ENCODE results near the gene ZHX3.
A peak's percentile ranks its signal among the peaks of the same experiment; 100 is the strongest.
"Not testable (repeated sequence)": the region's sequence is repeated elsewhere in the genome, so short reads cannot be mapped to it uniquely, and the experiment has no call there.

ZHX3 gene

GRCh38 chr20:41259309-41259708 lies 58.2 kb downstream of the ZHX3 start:
- no peak for DNase-seq (ENCODE audit: low spot score)

GRCh38 chr20:41258474-41258873 lies 59.1 kb downstream of the ZHX3 start:
- DNase-seq (ENCODE audit: low spot score) = no peak

GRCh38 chr20:41256516-41256915 lies 61.0 kb downstream of the ZHX3 start:
- no peak for DNase-seq (ENCODE audit: low spot score)

DNA sequence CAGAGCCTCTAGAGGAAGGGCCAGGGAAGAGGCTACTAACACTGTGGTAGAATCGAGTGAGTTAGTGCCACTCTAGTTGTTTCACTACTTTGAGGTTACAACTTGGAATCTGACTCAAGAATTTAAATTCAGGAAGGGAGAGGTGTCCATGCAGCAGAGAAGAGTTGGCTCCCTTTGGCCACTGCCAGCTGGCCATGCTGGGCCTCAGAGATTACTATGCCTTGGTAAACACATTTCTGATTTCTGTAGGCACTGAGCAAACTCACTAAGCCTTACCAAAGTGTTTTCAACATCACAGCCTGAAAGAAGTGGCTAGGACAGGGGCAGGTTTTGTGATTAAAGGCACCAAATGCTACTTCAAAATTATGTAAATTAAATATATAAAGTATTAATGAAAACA lies 61.9 kb downstream of the ZHX3 start:
- no peak for DNase-seq (ENCODE audit: low spot score)

DNA sequence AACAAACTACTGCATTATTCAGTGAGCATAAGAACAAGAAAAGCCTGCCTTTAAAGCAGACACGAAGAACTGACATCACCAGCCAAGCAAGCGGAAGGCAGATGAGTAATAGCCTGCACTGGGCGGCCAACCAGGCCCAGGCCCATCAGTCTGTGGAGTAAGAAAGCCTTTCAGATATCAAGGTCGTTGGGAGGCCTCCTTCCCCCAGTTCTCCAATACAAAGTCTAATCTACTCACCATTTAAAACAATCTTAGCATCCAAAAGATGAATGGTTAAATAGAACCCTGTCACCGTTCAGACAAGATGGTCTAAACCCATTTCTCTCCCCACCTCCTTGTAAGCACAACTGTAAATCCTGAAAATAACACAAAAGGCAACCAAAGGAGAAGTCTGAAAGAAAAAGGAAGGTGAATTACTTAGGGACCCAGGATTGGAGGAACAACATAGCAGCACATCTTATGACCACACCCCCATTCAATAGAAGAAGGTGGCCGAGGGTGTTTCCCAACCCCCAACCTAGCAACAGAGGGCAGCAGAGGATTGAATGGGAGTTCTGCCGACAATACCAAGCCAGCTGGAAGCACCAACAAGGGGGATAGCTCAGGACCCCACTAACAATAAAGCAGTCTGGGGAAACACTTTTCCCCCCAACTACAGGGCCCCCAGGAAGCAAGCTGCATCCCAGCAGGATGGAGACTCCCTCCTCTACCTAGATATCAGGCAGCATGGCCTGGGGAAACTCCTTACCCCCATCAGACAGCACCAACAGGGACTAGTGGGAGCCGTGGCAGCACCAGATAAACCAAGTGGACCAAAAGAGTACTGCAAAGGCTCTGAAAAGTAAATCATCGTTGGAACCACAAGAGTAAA lies 67.9 kb downstream of the ZHX3 start:
- peak; percentile 89 for DNase-seq (ENCODE audit: low spot score)

DNA sequence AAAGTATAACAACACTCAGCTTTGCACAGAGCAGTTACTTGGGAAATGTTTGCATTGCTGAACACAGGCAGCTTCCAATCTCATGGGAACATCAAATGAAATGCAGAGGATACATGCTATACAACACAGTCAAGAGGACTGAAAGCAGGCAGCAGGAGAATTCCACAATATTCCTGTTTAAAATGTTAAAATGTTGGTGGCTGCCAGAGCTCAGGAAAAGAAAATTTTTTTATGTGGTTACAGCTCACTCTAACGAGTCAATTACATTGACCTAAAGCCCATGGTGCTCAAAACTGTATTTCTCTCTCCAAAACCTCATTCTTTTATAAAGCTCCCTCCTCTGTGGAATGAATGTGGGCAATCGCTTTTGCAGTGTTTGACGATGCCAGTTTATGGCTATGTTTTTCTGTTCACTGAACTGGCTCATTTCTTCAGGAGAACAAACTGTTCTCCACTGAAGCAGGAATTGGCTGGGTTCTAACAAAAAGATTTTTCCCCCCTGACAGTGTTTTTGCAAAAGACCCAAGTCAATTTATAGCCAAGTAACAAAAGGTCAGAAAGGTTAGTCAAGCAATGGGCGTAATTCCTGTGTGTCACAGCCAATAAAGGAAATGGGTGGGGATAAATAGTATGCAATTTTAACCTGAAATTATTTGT lies 69.0 kb downstream of the ZHX3 start:
- DNase-seq (ENCODE audit: low spot score) = no peak

- no peak for DNase-seq (ENCODE audit: low spot score)
Measured at GRCh38 chr20:41247523-41248367, 69.8 kb downstream of the ZHX3 start.

DNA sequence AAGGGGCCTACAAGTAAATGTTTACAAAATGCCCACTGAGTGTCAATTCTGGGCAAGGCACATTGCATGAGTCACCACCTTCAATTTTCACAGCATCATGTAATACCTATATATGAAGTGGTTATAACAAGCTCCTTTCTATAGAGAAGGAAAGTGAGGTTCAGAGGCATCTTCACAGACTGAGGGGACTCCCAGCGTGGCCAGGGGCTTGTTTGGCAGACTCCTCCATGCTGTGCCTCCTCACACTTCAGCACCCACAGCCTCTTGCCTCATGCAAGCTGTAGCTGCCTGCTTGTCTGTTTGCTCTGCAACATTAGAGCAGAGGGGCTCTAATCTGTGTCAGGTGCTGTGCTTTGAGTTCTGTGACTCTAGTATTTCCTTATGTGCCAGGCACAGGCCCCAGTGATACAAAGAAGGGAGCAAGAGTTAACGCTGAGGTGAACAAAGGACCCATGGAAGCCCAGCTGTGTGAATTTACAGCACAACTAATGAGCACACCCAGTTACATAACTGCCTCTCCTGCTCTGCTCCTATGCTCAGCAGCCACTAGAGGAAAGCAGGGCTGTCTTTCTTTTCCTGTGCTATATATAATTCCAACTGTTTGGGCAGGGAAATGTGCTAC lies 72.3 kb downstream of the ZHX3 start:
- DNase-seq (ENCODE audit: low spot score) = peak; percentile 29

DNA sequence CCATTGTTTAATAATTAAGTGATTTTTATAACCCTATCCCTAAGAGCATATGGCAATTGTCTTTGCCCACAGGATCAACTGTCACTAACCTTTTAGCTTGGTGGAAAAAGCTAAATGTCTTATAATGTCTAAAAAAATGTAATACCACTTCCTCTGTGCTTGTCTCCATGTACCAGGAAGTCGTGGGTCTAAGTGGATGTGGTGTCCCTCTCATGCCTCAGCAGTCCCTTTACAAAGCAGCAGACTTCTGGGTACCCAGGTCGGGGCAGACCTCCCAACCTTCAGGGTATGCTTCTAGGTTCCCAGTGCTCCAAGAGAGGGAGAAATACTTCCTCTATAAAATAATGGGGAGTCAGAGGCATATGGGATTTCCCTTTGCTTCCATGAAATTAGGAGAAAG lies 74.7 kb downstream of the ZHX3 start:
- no peak for DNase-seq (ENCODE audit: low spot score)

DNA sequence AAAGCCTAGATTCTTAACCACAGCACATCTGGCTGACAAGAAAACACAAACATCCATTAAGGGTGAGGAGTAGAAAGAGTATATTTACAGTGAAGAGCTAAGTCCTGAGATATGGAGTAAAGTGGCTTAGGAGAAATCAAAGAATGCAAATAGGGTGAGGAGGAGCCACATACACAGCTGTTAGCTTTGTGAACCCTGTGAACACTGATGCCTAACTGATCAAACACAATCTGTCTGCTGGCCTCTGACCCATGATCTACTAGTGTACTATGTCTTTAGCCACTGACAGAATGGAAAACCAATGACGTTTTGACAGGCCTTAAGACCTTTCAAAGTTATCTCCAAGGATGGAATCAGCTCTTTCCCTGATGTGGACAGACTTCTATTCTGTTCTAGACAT lies 75.2 kb downstream of the ZHX3 start:
- no peak for DNase-seq (ENCODE audit: low spot score)

DNA sequence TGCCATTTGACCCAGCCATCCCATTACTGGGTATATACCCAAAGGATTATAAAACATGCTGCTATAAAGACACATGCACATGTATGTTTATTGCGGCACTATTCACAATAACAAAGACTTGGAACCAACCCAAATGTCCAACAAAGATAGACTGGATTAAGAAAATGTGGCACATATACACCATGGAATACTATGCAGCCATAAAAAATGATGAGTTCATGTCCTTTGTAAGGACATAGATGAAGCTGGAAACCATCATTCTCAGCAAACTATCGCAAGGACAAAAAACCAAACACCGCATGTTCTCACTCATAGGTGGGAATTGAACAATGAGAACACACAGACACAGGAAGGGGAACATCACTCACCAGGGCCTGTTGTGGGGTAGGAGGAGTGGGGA lies 80.3 kb downstream of the ZHX3 start:
- DNase-seq (ENCODE audit: low spot score) = not testable (repeated sequence)

- not testable (repeated sequence) for DNase-seq (ENCODE audit: low spot score)
Measured at GRCh38 chr20:41236818-41237217, 80.7 kb downstream of the ZHX3 start.

DNA sequence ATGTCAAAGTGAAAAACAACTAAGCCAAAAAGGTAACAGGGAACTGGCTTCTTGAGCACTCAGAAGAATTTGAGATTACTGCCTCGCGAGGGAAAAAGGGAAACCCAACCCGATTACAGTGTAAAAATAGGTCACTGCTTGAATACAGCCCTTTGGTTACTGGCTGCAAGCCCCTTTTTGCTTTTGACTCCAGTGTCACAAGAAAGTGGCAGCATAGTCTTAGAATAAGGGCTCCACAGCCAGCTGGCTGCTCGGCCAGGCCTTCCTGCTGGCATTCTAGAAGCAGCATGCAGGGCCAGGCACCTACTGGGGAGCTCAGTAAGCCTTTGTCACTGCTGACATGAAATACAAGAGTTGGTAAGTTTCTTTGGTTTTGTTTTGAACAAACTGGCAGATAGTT lies 83.0 kb downstream of the ZHX3 start:
- DNase-seq (ENCODE audit: low spot score) = no peak

GRCh38 chr20:41234041-41234440 lies 83.5 kb downstream of the ZHX3 start:
- no peak for DNase-seq (ENCODE audit: low spot score)

DNA sequence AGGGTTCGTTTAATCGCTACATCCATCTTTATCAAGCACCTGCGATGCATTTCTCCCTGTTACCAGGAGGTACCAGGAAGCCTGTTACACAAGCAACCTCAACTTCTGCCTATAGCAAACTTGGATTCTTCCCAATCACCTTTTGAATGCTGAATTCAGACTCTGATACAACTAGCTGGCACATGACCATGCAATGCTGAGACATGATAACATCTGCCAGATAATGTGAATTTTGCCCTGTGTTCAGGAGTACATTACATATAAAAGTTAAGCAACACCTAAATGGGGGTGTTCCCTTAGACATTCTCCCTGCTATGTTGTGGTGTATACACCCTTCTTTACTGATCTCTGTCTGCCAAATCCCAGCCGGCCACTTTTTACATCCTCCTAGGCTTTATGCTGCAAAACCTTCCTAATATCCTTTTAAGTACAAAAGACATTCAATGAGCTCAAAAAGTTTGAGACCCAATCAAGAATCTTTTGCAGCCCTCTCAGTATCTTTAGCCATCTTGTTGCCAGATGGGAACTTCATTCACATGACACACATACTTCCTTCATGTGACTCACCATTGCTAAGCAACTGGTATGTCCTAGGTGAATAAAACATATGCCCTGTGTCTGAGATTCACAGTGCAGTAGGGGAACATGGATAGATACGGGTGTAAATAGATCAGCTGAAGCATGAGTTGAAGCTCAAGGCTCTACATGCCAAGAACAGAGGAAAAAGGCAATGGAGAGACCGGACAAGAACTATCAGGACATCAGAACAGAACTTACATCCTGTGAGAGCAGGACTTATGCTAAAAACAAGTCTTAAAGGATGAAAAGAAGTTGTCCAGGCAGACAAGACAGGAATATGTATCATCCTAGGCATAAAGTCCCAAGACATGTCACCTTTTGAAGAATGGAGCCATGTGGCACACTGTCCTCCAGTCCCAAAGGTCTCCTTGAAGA lies 84.3 kb downstream of the ZHX3 start:
- peak; percentile 77 for DNase-seq (ENCODE audit: low spot score)

DNA sequence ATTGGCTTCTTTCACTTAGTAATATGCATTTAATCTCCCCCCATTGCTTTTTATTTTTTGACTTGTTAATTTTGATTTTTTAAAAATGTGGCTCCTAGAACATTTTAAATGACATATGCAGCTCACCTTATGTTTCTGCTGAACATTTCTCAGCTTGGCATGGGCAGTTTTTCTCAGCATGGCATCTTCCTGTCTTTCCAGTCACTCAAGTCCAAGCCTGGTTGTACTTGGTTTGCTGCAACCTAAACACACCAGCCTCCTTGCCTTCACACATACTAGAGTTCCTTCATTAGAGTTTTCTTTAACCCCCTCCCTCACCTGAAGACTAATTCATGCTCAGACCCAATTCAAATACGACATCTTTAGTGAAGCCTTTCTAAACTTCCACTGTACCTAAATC lies 86.4 kb downstream of the ZHX3 start:
- no peak for DNase-seq (ENCODE audit: low spot score)

DNA sequence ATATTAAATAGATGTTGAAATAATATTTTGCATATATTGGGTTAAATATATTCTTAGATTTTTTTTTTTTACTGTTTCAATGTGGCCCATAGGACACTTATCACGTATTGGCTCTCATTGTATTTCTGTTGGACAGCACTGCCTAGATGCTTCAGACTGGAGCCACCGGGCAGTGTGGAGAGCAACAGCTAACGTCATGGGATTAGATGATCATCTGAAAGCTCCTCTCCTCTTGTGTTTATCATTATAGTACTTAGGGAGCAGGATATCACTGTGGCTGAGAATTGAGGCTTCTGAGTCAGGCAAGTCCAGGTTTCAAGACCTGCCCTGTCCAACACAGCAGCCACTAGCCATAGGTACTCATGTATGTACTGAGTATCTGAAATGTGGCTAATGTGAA lies 87.4 kb downstream of the ZHX3 start:
- no peak for DNase-seq (ENCODE audit: low spot score)

DNA sequence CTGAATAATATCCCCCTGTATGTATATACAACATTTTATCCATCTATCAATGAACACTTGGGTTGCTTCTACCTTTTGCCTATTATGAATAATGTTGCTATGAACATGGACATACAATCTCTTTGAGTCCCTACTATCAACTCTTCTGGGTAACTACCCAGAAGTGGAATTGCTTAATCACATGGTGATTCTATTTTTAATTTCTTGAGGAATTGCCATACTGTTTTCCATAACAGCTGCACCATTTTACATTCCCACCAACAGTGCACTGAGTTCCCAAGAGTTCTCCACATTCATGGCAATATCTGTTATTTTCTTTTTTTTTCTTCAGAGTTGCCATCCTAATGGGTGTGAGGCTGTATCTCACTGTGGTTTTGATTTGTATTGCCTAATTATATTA lies 88.3 kb downstream of the ZHX3 start:
- no peak for DNase-seq (ENCODE audit: low spot score)

DNA sequence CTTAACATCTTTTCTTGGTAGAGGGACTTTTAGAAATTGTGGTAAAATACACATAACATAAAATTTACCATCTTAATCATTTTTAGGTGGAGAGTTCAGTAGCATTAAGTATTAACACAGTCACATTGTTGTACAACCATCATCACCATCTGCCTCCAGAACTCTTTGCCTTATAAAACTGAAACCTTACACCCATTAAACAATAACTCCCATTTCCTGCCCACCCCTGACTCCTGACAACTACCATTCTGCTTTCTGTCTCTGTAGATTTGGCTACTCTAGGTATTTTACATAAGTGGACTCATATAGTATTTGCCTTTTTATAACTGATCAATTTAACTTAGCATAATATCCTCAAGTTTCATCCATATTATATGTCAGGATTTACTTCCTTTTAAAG lies 88.7 kb downstream of the ZHX3 start:
- DNase-seq (ENCODE audit: low spot score) = no peak

- no peak for DNase-seq (ENCODE audit: low spot score)
Measured at GRCh38 chr20:41226426-41226825, 91.1 kb downstream of the ZHX3 start.

DNA sequence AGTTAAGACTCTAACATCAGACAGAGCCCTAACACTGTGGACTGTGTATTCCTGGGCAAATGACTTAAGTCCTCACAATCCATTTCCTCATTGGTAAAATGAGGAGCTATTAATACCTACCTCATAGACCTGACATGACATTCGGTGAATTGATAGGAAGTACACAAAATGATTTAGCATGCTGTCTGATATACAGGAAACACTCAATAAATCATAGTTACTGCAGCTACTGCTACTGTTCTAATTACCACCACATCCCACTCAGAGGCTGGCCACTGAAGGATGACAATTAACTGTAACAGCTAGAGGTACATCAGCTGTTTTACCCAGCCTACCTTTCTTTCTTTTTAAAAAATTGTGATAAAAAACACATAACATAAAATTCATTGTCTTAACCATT lies 92.4 kb downstream of the ZHX3 start:
- DNase-seq (ENCODE audit: low spot score) = no peak

All from AG20443 (cell line).